Sigmoid colon (tissue), 4 donors: ENCODE data around the gene LAMC3.

ENCODE experiments used
- CTCF ChIP-seq, 4 experiments: fragments of 450-650 bp in 3 of 4; fragments of 200-600 bp in 1 of 4; IDR thresholded peaks; one replicate each; pipeline ENCODE4 v1.5.1; 2016 to 2019; ENCODE audit warnings: antibody characterized with exemption in 4 of 4, mild to moderate bottlenecking in 3 of 4, moderate library complexity in 2 of 4
- EP300 ChIP-seq, 4 donors: sonication (generic); formaldehyde crosslinking; IDR thresholded peaks; one replicate each; pipeline ENCODE4 v1.6.1; 2017; ENCODE audit warnings: antibody characterized with exemption in 4 of 4
- POLR2A ChIP-seq, 2 donors: fragments of 450-650 bp; IDR thresholded peaks; one replicate each; pipeline ENCODE4 v1.6.1; 2016; ENCODE audit warnings: antibody characterized with exemption in 2 of 2, mild to moderate bottlenecking in 2 of 2, moderate library complexity in 2 of 2

- TF ChIP-seq CTCF (IDR thresholded peaks at IDR 0.05) (no peak), POLR2A (IDR thresholded peaks at IDR 0.05) (no peak), EP300 (IDR thresholded peaks at IDR 0.05) (no peak)
These were observed 5.0 kb downstream of the LAMC3 start for GRCh38 chr9:131013771-131014676.
